Activated naive CD8-positive, alpha-beta T cell treated with anti-CD3 and anti-CD28 coated beads, Interleukin-2, amount 10 ng/mL, durations not matched to agents 7 days and 5 days (primary cell): ENCODE data around the gene MEP1B. TPM values are rescaled to one million over a fixed set of nuclear protein-coding genes. Genes with fewer than 3 reads are reported as not detected.

Experiments used
- ATAC-seq: fragments of 150-1000 bp; cut with Tn5 transposase; one replicate; pipeline ENCODE4 v1.10.0; 2021; ENCODE audit warnings: low read depth, moderate library complexity
- POLR2A ChIA-PET: fragments of 350-600 bp; sonication (Branson Sonifier 250); formaldehyde crosslinking; loops from one replicate; lab custom pipeline; 2021; ENCODE audit warnings: antibody characterized with exemption; lab: Charles Lee
- DNase-seq: peaks from one replicate; pipeline ENCODE4 v3.0.0; 2021
- H3K27ac Mint-ChIP-seq: one replicate; pipeline ENCODE4 v1.8.0; 2022; ENCODE audit warnings: mild to moderate bottlenecking, mixed read lengths
- H3K27me3 Mint-ChIP-seq: one replicate; pipeline ENCODE4 v1.8.0; 2022; ENCODE audit warnings: mild to moderate bottlenecking, moderate library complexity, mixed read lengths
- H3K36me3 Mint-ChIP-seq: one replicate; pipeline ENCODE4 v1.8.0; 2021; ENCODE audit warnings: mild to moderate bottlenecking, mixed read lengths
- H3K4me1 Mint-ChIP-seq: one replicate; pipeline ENCODE4 v1.8.0; 2021; ENCODE audit warnings: mixed read lengths
- H3K4me3 Mint-ChIP-seq: one replicate; pipeline ENCODE4 v1.8.0; 2022; ENCODE audit warnings: mild to moderate bottlenecking, moderate library complexity, mixed read lengths
- H3K9me3 Mint-ChIP-seq: one replicate; pipeline ENCODE4 v1.8.0; 2021; ENCODE audit warnings: mixed read lengths
- total RNA-seq, 2 experiments: library from RNA; stranded (reverse); gene quantifications; one replicate each; pipeline ENCODE4 v1.2.3, GENCODE V29; 2021

Gene MEP1B
- total RNA-seq, 2 experiments from 2014 or later: not detected

DNA sequence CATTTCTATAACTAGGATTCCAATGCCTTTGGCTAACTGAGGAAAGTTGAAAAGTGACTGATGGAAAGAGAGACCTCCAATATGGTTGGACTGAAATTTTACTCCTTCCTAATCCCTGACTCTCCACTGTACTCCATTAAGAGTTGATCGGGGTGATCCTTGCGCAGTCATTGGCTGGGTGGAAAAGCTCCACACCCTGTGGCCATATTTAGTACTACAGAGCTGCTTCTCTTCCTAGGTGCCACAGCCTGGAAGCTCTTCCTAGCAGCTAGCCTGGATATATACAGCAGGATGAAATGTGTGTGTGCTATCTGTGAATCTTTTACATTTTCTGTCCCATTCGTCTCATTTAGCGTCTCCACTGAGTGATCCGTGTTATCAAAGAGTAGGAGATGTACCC is 71.2 kb downstream of the MEP1B start:
- Mint-ChIP-seq H3K27ac (no peak overlapping the region), H3K4me3 (no peak overlapping the region), H3K9me3 (peaks cover 1% of the 10 kb centered on the region), H3K4me1 (no peaks in the 10 kb centered on the region), H3K36me3 (no peaks in the 10 kb centered on the region), H3K27me3 (peaks cover 5% of the 10 kb centered on the region)
- ATAC-seq: no peak
- POLR2A ChIA-PET: no interaction called here
- no peak for DNase-seq

GRCh38 chr18:32262092-32262491 is 72.3 kb downstream of the MEP1B start:
- peaks cover 1% of the 10 kb centered on the region for H3K9me3 Mint-ChIP-seq
- H3K4me1 Mint-ChIP-seq: no peaks in the 10 kb centered on the region
- DNase-seq (no peak), ATAC-seq (no peak)
- H3K36me3 Mint-ChIP-seq: no peaks in the 10 kb centered on the region
- H3K27me3 Mint-ChIP-seq: peaks cover 8% of the 10 kb centered on the region
- H3K4me3 Mint-ChIP-seq: no peak overlapping the region
- no peak overlapping the region for H3K27ac Mint-ChIP-seq
- POLR2A ChIA-PET: no interaction called here

DNA sequence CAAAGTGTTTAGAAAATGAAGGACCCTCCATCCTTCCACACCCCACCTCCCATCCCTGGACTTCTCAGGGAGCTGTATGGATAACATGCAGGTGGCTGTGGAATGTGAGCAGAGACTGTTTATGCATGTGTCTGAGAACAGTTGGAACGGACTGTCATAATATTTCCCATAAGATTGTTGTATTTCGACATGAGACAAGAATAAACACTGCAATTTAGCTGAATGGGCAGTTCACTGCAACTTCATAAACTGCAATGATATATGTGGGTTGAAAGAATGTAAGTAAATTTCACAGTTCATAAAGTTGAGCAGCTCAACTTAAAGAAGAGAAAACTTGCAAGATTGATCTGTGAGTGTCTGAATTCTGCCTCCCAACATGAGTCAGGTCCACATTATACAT is 74.6 kb downstream of the MEP1B start:
- POLR2A ChIA-PET: no interaction called here
- Mint-ChIP-seq H3K36me3 (no peaks in the 10 kb centered on the region), H3K9me3 (peaks cover 1% of the 10 kb centered on the region), H3K27me3 (peaks cover 2% of the 10 kb centered on the region), H3K4me1 (no peaks in the 10 kb centered on the region), H3K4me3 (no peak overlapping the region), H3K27ac (no peak overlapping the region)
- ATAC-seq (no peak), DNase-seq (no peak)

GRCh38 chr18:32267463-32267862 is 77.6 kb downstream of the MEP1B start:
- H3K9me3 Mint-ChIP-seq: no peaks in the 10 kb centered on the region
- H3K4me3 Mint-ChIP-seq: no peak overlapping the region
- no peaks in the 10 kb centered on the region for H3K4me1 Mint-ChIP-seq
- H3K27me3 Mint-ChIP-seq: peaks cover 2% of the 10 kb centered on the region
- ATAC-seq: no peak
- no peak for DNase-seq
- H3K27ac Mint-ChIP-seq: no peak overlapping the region
- POLR2A ChIA-PET: no interaction called here
- no peaks in the 10 kb centered on the region for H3K36me3 Mint-ChIP-seq

Other genes starting within 250 kb of the MEP1B start
- gene TRAPPC8, start 246.9 kb upstream of the MEP1B start, total RNA-seq: 10 to 100 TPM; 39.6 to 46.1 TPM
- gene RNF125, start 171.2 kb upstream of the MEP1B start, total RNA-seq: 10 to 100 TPM; 29.0 to 31.2 TPM
- gene RNF138, start 98.2 kb upstream of the MEP1B start, total RNA-seq: 10 to 100 TPM; 83.6 to 86.7 TPM